ENCODE results near the gene GEMIN8.

- TF ChIP-seq CTCF (IDR thresholded peaks at IDR 0.05): no peak
- no peak for TF ChIP-seq POLR2AphosphoS5 (IDR thresholded peaks at IDR 0.05)
Measured at GRCh38 chrX:14027036-14027435, 2.7 kb downstream of the GEMIN8 start.

Measured in transverse colon (tissue), 4 donors.